Measurements from ENCODE around the gene MINPP1. TPM values are rescaled to one million over a fixed set of nuclear protein-coding genes. Genes with fewer than 3 reads are reported as not detected.
"Not testable (repeated sequence)": the region's sequence is repeated elsewhere in the genome, so short reads cannot be mapped to it uniquely, and the experiment has no call there.

The MINPP1 gene
- total RNA-seq, 1 experiment from 2014 or later: 37.0 TPM

DNA sequence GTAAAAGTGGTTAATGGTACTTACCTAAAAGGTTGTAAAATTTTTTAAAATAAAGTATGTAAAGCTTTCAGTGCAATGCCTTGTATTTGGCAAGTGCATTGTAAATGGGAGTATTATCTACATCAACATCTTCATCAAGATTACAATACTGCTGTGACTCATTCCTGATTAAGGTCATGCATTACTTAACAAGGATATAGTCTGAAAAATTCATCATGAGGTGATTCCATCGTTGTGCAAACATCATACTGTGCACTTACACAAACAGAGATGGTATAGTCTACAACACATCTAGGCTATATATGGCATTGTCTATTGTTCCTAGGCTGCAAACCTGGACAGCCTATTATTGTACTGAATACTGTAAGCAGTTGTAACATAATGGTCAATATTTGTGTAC lies 16.0 kb upstream of the MINPP1 start:
- intact Hi-C loops (cut with micrococcal nuclease; ENCODE audit: unreplicated experiment); in situ Hi-C loops (cut with HindIII; ENCODE audit: low pct_unique_long_range_greater_than_20kb, low sequenced_read_pairs); H3K4me1 ChIP-seq (ENCODE audit: control insufficient read depth, insufficient read depth, low read length); CTCF ChIA-PET; DNase-seq (ENCODE audit: low read depth, low spot score); POLR2A ChIA-PET; H3K27ac ChIP-seq (ENCODE audit: low read length); H3K27me3 ChIP-seq (ENCODE audit: control insufficient read depth, insufficient read depth, low read length); BruUV-seq (replicated peaks); H3K9me3 ChIP-seq (ENCODE audit: control insufficient read depth, insufficient read depth, low read depth, low read length); H3K4me3 ChIP-seq (ENCODE audit: low read depth in 2 of 2, low read length in 2 of 2); H3K36me3 ChIP-seq (ENCODE audit: control insufficient read depth, insufficient read depth, low read length): not testable (repeated sequence)
- ATAC-seq: peak; percentile 97

DNA sequence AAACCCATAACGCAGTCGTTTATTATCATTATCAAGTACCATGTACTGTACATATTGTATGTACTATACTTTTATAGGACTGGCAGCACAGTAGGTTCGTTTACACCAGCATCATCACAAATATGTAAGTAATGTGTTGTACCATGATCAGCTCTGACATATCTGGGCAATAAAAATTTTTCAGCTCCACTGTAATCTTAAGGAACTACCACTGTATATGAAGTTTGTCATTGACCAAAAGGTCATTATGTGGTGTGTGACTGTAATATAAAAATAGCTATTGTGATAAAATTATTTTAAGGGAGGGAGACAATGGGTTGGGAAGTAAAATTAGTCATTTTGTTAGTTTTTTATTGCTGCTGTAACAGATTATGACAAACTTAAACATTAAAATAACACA lies 14.4 kb upstream of the MINPP1 start:
- H3K9me3 ChIP-seq (ENCODE audit: control insufficient read depth, insufficient read depth, low read depth, low read length); H3K27ac ChIP-seq (ENCODE audit: low read length); DNase-seq (ENCODE audit: low read depth, low spot score); H3K4me1 ChIP-seq (ENCODE audit: control insufficient read depth, insufficient read depth, low read length); H3K27me3 ChIP-seq (ENCODE audit: control insufficient read depth, insufficient read depth, low read length); CTCF ChIA-PET; POLR2A ChIA-PET; H3K4me3 ChIP-seq (ENCODE audit: low read depth in 2 of 2, low read length in 2 of 2); ATAC-seq; H3K36me3 ChIP-seq (ENCODE audit: control insufficient read depth, insufficient read depth, low read length); in situ Hi-C loops (cut with HindIII; ENCODE audit: low pct_unique_long_range_greater_than_20kb, low sequenced_read_pairs); BruUV-seq (replicated peaks); intact Hi-C loops (cut with micrococcal nuclease; ENCODE audit: unreplicated experiment): not testable (repeated sequence)

DNA sequence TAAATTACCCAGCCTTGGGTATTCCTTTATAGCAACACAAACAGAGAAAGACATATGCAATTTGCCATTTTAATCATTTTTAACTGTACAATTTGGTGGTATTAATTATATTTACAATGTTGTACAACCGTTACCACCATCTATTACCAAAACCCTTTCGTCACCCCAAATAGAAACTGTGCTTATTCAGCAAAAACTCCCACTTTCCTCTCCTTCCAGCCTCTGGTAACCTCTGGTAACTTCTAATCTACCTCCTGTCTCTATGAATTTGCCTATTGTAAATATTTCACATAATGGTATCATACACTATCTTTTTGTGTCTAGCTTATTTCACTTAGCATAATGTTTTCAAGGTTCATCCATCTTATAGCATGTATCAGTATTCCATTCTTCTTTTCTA lies 12.2 kb upstream of the MINPP1 start:
- ATAC-seq; CTCF ChIA-PET; intact Hi-C loops (cut with micrococcal nuclease; ENCODE audit: unreplicated experiment); BruUV-seq (replicated peaks); H3K4me1 ChIP-seq (ENCODE audit: control insufficient read depth, insufficient read depth, low read length); in situ Hi-C loops (cut with HindIII; ENCODE audit: low pct_unique_long_range_greater_than_20kb, low sequenced_read_pairs); H3K9me3 ChIP-seq (ENCODE audit: control insufficient read depth, insufficient read depth, low read depth, low read length); POLR2A ChIA-PET; H3K27ac ChIP-seq (ENCODE audit: low read length); H3K4me3 ChIP-seq (ENCODE audit: low read depth in 2 of 2, low read length in 2 of 2); H3K36me3 ChIP-seq (ENCODE audit: control insufficient read depth, insufficient read depth, low read length); DNase-seq (ENCODE audit: low read depth, low spot score); H3K27me3 ChIP-seq (ENCODE audit: control insufficient read depth, insufficient read depth, low read length): not testable (repeated sequence)

DNA sequence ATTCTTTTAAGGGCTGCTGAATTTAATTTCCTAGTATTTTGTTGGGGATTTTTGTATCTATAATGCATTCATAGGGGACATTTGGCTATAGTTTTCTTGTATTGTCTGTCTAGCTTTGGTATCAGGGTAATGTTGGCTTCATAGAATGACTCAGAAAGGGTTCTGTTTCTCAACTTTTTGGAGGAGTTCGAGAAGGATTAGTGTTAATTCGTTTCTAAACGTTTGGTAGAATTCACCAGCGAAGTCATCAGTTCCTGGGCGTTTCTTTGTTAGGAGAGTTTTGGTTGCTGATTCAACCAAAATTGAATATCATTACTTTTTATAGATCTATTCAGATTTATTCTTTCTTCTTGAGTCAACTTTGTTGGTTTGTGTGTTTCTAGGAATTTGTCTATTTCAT lies 9.2 kb upstream of the MINPP1 start:
- H3K4me1 ChIP-seq (ENCODE audit: control insufficient read depth, insufficient read depth, low read length); H3K9me3 ChIP-seq (ENCODE audit: control insufficient read depth, insufficient read depth, low read depth, low read length); H3K27me3 ChIP-seq (ENCODE audit: control insufficient read depth, insufficient read depth, low read length); in situ Hi-C loops (cut with HindIII; ENCODE audit: low pct_unique_long_range_greater_than_20kb, low sequenced_read_pairs); H3K36me3 ChIP-seq (ENCODE audit: control insufficient read depth, insufficient read depth, low read length); POLR2A ChIA-PET; H3K4me3 ChIP-seq (ENCODE audit: low read depth in 2 of 2, low read length in 2 of 2); H3K27ac ChIP-seq (ENCODE audit: low read length); DNase-seq (ENCODE audit: low read depth, low spot score); BruUV-seq (replicated peaks); intact Hi-C loops (cut with micrococcal nuclease; ENCODE audit: unreplicated experiment); CTCF ChIA-PET; ATAC-seq: not testable (repeated sequence)

DNA sequence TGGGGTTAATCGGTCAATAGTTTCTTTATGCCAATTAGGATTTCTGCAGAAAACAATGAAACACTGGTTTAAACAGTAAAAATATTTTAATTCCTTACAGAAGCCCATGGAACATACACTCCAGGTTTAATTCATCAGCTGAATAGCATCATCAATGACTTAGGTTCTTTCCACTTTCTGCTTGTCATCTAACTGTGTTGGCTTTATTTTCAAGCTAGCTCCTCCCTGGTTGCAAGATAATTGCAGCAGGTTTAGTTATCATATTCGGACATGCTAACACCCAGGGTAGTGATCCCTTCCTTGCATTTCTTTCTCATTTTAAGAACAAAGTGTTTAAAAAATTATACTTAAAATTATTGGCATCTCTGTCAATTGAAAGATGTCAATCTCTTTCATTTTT lies 7.3 kb upstream of the MINPP1 start:
- BruUV-seq (replicated peaks); H3K27me3 ChIP-seq (ENCODE audit: control insufficient read depth, insufficient read depth, low read length); POLR2A ChIA-PET; H3K36me3 ChIP-seq (ENCODE audit: control insufficient read depth, insufficient read depth, low read length); H3K4me3 ChIP-seq (ENCODE audit: low read depth in 2 of 2, low read length in 2 of 2); H3K27ac ChIP-seq (ENCODE audit: low read length); CTCF ChIA-PET; H3K4me1 ChIP-seq (ENCODE audit: control insufficient read depth, insufficient read depth, low read length); intact Hi-C loops (cut with micrococcal nuclease; ENCODE audit: unreplicated experiment); H3K9me3 ChIP-seq (ENCODE audit: control insufficient read depth, insufficient read depth, low read depth, low read length); ATAC-seq; DNase-seq (ENCODE audit: low read depth, low spot score); in situ Hi-C loops (cut with HindIII; ENCODE audit: low pct_unique_long_range_greater_than_20kb, low sequenced_read_pairs): not testable (repeated sequence)

DNA sequence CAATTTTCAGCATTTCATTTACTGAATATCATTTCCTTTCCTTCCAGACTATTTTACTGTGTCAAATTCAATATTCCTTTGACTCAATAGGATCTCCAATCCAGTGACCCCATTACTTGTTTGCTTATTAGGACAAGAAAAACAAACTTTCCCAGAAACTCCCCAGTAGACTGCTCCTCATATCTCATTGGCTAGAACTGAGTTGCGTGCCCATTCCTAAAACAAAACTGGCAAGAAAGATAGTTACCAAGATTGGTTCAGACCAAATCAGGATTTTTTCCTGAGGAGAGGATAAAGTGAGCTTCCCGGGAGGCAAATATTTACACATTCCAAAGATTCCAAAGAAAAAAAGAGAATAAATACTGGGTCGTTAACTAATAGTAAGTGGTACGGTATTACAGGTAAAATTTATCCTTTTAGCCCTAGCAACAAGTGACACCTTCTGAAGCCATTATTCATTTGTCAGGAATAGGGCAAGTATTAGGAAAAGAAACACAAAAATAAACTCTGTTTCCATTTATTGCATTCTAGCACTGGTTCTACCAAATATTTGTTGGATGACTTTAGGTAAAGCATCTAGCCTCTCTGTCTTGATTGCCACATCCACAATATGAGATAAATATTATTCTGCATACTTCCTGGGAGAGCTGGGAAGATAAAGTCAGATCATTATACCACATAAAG lies 6.4 kb upstream of the MINPP1 start:
- H3K4me1 ChIP-seq (ENCODE audit: control insufficient read depth, insufficient read depth, low read length); POLR2A ChIA-PET; DNase-seq (ENCODE audit: low read depth, low spot score); ATAC-seq; in situ Hi-C loops (cut with HindIII; ENCODE audit: low pct_unique_long_range_greater_than_20kb, low sequenced_read_pairs); CTCF ChIA-PET; H3K36me3 ChIP-seq (ENCODE audit: control insufficient read depth, insufficient read depth, low read length); H3K27ac ChIP-seq (ENCODE audit: low read length); H3K4me3 ChIP-seq (ENCODE audit: low read depth in 2 of 2, low read length in 2 of 2); intact Hi-C loops (cut with micrococcal nuclease; ENCODE audit: unreplicated experiment); H3K9me3 ChIP-seq (ENCODE audit: control insufficient read depth, insufficient read depth, low read depth, low read length); H3K27me3 ChIP-seq (ENCODE audit: control insufficient read depth, insufficient read depth, low read length); BruUV-seq (replicated peaks): not testable (repeated sequence)
